Skin epidermis (tissue), 12 donors: ENCODE results near the gene AQP2.

ENCODE experiments used
- H3K27ac ChIP-seq, 21 experiments: fragments of 200-600 bp; sonication (generic) in 11 of 21; one replicate each; pipeline ENCODE4 v1.5.0; 2020; ENCODE audit warnings: mild to moderate bottlenecking in 3 of 21, inconsistent platforms in 2 of 21, moderate library complexity in 2 of 21
- H3K4me3 ChIP-seq, 7 experiments: fragments of 200-600 bp; sonication (generic) in 2 of 7; one replicate each; pipeline ENCODE4 v1.5.0; 2020; ENCODE audit warnings: inconsistent platforms in 2 of 7, mild to moderate bottlenecking in 2 of 7, moderate library complexity in 1 of 7

AQP2 gene

DNA sequence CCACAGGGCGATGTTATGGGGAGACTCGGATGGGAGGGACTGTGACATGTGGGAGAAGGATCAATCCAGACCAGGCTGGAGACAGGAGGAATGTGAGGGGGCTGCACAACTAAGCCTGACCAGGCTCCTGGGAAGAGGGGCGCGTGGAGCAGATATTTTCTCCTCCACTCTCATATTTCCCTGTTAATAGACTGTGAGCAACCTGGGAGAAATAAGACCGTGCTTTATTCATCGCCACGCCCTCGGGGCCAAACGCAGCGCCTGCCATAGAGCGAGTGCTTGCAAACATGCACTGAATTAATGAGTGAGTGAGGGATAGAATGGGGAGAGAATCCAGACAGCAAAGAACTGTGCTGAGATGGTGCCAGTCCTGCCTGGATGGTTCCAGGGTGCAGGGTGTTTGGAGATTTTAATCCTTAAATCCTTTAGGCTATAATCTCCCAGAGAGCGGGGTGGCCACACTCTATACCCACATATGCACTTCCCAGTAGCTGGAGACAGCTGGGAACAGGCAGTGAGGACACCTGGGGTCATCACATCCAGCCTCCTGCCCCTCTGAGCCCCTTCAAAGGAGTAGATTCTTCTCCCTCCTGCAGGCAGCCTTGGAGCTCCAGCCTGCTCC is 33.3 kb upstream of the AQP2 start:
- Histone ChIP-seq H3K27ac (no peak overlapping the region), H3K4me3 (no peak overlapping the region)

DNA sequence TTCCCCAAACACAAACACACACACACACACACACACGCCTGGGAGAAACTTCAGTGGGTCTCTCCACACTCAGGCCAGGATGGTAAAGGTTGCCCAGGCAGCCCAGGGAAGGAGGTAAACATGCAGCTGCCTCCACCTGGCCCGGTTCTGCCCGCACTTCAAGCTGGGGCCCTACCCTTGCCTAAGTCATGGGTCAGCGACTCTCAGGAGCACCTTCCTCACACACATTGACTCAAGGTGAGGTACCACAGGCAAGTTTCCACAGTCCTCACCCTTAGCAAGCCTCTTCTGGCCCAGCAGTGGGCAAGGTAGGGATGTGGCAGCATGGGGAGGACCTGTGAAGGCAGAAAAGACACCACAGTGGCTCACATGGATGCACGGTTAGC is 32.8 kb upstream of the AQP2 start:
- no peak overlapping the region for H3K27ac ChIP-seq
- H3K4me3 ChIP-seq = no peak overlapping the region

GRCh38 chr12:49920241-49920914 is 30.2 kb upstream of the AQP2 start:
- Histone ChIP-seq H3K27ac (peak overlapping the region in 1 of 21 experiments; percentile 7), H3K4me3 (no peak overlapping the region)

GRCh38 chr12:49920915-49921286 is 29.6 kb upstream of the AQP2 start:
- no peak overlapping the region for H3K27ac ChIP-seq
- no peak overlapping the region for H3K4me3 ChIP-seq

- H3K4me3 ChIP-seq = no peak overlapping the region
- no peak overlapping the region for H3K27ac ChIP-seq
Measured at GRCh38 chr12:49921299-49921698, 29.2 kb upstream of the AQP2 start.

DNA sequence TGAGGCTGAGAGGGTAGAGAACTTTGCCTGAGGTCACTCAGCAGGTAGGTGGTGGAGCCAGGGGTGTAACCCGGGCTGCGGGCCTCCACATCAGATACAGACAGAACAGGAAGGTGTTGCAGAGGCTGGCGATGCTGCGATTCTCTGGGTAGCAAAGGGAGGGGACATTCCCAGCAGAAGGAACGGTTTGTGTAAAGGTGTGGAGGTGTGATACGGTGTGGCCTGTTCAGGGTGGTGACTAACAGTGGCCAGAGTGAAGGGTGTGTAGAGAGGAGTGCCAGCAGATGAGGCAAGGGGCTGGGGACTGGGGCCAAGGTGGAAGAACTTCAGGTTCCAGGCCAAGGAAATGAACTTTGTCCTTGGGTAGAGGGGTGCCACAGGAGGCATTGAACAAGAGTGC is 28.6 kb upstream of the AQP2 start:
- H3K27ac ChIP-seq = no peak overlapping the region
- no peak overlapping the region for H3K4me3 ChIP-seq

- no peak overlapping the region for H3K27ac ChIP-seq
- no peak overlapping the region for H3K4me3 ChIP-seq
Measured at GRCh38 chr12:49922349-49923034, 28.0 kb upstream of the AQP2 start.

- Histone ChIP-seq H3K4me3 (no peak overlapping the region), H3K27ac (no peak overlapping the region)
Measured at GRCh38 chr12:49923035-49923644, 27.4 kb upstream of the AQP2 start.

GRCh38 chr12:49923880-49924556 is 26.5 kb upstream of the AQP2 start:
- Histone ChIP-seq H3K4me3 (no peak overlapping the region), H3K27ac (no peak overlapping the region)

- no peak overlapping the region for H3K27ac ChIP-seq
- H3K4me3 ChIP-seq = no peak overlapping the region
Measured at GRCh38 chr12:49924628-49925246, 25.8 kb upstream of the AQP2 start.

GRCh38 chr12:49925433-49926204 is 24.9 kb upstream of the AQP2 start:
- H3K4me3 ChIP-seq = no peak overlapping the region
- H3K27ac ChIP-seq = no peak overlapping the region

GRCh38 chr12:49928471-49928870 is 22.1 kb upstream of the AQP2 start:
- Histone ChIP-seq H3K4me3 (no peak overlapping the region), H3K27ac (no peak overlapping the region)

GRCh38 chr12:49929581-49929980 is 21.0 kb upstream of the AQP2 start:
- H3K4me3 ChIP-seq = no peak overlapping the region

GRCh38 chr12:49930515-49931288 is 19.8 kb upstream of the AQP2 start:
- no peak overlapping the region for H3K4me3 ChIP-seq
- H3K27ac ChIP-seq = no peak overlapping the region

More at GRCh38 chr12:49929581-49929980, 21.0 kb upstream of the AQP2 start:
- H3K27ac ChIP-seq = no peak overlapping the region

GRCh38 chr12:49932023-49932422 is 18.5 kb upstream of the AQP2 start:
- Histone ChIP-seq H3K27ac (no peak overlapping the region), H3K4me3 (no peak overlapping the region)

DNA sequence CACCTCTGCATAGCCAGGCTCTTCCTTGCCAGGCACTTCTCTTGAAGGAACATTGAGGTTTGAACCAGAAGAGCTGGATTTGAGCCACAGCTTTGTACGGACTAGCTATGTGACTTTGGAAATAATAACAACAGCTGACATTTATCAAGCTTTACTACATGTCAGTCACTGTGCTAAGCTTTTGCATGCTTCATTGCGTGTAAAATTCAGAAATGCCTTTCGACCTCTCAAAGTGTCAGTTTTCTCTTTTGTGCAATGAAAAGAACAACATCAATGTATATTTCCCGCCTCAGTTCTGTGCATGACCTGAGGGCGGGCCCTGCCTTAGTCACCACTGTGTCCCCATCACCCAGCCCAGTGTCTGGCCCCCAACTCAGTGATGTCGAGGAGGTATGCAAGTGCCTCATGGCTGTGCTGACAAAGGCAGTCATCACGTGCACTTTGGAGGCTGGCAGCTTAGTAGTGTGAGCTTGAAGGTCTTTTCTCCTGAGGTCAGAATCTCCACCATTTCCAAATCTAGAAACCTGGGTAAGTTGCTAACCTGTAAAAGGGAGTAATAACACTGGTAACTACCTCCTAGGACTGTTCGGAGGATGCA is 17.9 kb upstream of the AQP2 start:
- H3K27ac ChIP-seq = no peak overlapping the region
- H3K4me3 ChIP-seq = no peak overlapping the region

DNA sequence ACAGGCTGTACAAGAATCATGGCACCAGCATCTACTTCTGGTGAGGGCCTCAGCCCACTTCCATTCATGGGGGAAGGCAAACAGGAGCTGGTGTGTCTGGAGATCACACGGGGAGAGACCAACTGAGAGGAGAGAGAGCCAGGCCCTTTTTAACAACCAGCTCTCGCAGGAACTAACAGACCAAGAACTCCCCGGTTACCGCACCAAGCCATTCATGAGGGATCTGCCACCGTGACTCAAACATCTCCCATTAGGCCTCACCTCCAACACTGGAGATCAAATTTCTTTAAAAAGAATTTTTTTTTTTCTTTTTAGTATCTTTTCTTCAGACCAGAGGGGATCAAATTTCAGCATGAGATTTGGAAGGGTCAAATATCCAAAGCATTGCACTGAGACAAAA is 16.7 kb upstream of the AQP2 start:
- no peak overlapping the region for H3K4me3 ChIP-seq
- no peak overlapping the region for H3K27ac ChIP-seq

- no peak overlapping the region for H3K27ac ChIP-seq
- no peak overlapping the region for H3K4me3 ChIP-seq
Measured at GRCh38 chr12:49934505-49934904, 16.0 kb upstream of the AQP2 start.
